Left lobe of liver (tissue), 2 donors: ENCODE data around the gene SUFU. TPM values are rescaled to one million over a fixed set of nuclear protein-coding genes. Genes with fewer than 3 reads are reported as not detected.
"Not testable (repeated sequence)": the region's sequence is repeated elsewhere in the genome, so short reads cannot be mapped to it uniquely, and the experiment has no call there.

Experiments
- ATAC-seq: fragments of 200-7000 bp; cut with Tn5 transposase; one replicate; pipeline ENCODE4 v1.9.1; 2020; ENCODE audit warnings: mild to moderate bottlenecking, moderate library complexity
- DNase-seq: peaks from one replicate; pipeline ENCODE4 v3.0.0-alpha.2; 2020; ENCODE audit warnings: low spot score
- total RNA-seq: library from RNA; stranded (reverse); gene quantifications from one replicate; pipeline ENCODE4 v1.2.1, GENCODE V29; 2021
- donor health status: DM: no; HTN: no; CAD: no; lungs with moderate emphysema.
- donor health status: DM: no; HTN: yes; CAD: no.

Gene SUFU
- total RNA-seq, 1 donor from 2014 or later = 6.8 TPM

DNA sequence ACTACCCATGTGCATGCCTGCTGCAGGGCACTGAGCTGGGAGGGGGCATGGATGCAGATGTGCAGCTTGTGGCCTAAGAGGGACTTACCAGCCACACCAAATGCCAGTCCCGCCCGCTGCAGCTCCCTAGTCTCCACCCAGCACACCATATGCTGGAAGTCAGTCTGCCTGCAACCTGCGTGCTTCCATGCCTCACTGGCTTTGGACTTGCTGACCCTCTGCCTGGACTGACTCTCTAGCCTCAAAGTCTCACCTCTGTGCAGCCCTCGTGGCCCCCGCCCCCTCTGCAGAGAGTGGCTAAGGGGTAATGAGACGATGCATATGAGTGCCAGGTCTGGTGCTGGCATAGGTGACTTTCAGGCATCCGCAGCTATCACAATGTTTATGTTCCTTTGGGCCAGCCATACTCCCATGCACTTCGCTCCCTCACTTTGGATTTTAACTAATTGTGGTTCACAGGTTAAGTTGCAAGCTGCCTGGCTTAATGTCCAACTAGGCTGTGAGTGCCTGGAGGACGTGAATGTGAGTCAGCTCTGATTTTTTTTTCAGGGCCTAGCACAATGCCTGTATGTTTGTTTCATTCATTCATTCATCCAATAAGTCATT is 162.2 kb downstream of the SUFU start:
- no peak for DNase-seq
- ATAC-seq = no peak

GRCh38 chr10:102667411-102667810 is 163.6 kb downstream of the SUFU start:
- not testable (repeated sequence) for DNase-seq, ATAC-seq

DNA sequence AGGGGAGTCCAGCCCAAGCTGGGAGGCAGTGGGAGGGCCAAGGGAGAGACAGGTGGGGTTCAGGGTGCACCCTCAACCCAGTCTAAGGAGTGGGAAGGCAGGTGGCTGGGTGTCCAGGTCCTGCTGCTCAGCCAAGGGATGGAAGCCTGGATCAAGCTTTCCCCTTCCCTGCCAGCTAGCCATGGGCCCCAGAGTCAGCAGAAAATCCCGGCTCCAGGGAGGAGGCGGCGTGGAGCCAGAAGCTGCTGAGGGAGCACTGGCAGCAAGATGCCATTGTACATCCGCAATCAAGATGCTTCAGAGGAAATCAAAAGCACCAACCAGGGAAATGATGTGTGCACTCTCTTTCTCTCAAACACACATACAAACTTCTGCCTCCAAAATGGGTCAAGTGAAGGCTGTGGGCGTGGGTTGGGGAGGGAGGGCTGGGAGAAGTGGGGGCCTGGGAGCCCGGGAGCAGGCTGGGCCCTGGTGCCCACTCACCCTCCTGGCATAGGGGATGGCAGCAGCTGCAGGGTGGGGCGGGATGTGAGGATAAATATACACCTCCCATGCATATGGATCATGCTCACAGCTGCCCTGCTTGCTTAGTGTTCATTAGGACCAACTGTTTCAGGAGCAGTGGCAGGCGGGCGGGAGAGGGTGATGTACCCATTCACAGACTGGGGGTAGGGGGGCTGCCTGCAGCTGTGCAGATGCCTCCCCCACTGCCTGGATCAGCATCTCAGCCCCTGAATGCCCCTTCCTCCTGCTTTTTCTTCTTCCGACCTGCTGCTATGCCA is 164.7 kb downstream of the SUFU start:
- DNase-seq = no peak
- no peak for ATAC-seq

DNA sequence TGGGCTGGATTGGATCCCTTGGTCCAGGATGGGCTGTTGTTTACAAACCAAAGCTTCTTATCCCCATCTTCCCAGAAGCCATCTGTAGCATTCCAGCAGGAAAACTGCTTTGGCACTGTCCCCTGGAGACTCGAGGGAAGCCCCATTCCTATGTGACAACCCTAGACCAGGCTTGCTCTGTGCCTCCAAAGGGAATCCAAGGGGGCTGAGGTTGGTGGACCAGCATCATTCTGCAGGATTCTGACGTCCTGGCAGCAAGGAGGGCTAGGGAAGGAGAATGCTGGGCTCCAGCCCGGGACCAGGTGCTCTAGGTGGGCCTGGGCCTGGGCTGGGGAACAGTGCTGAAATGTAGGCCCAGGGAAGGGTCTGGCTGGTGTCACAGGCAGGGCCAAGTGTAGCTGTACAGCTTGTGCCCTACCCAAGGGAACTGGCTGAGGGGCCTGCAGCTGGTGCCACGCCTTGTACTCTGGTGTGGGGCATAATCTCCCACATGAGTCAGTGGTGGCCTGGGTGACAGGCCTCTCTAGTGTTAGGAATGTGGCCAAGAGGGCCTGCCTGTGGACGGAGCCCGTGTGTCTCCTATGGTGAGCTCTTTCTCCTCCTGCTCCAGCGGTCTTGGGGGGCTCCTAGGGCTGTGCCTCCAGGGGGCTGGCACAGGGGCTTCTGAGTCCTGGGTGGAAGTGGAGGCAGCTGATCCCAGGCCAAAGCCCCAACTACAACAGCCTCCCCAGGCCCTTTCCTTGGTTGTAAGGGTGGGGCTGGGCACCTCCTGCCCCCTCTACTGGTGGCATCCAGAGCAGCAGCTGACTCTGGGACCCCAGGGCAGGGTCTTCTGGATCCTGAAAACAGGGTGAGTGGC is 165.7 kb downstream of the SUFU start:
- DNase-seq = no peak

DNA sequence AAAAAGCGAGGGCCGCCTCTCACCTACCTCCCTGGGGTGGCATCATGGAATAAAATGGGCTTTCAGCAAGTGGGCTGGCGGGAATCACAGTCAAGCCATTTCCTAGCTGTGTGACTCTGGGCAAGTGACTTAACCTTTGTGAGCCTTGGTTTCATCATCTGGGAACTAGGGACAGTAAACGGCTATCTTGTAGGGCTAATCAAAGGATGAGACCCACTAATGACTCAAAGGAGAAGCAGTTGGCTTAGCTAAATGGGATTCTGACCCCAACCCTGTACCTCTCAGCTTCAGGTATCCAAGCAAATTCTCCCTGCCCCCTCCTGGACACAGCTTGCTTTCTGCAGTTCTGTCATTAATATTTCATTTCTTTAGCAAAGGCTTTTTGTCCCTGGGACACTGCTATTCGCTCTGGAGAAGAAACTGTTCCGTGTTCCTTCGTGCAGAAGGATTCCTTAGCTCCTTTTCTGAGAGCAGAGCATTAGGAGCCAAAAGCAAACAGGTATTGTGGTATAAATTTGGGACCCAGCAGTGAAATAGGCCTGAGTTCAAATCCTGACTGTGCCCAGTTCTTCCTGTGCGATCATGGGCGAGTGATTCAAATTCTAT is 166.4 kb downstream of the SUFU start:
- DNase-seq (no peak), ATAC-seq (no peak)

More for the DNA sequence above, 165.7 kb downstream of the SUFU start:
- ATAC-seq = peak; percentile 9

- no peak for DNase-seq
Observed at GRCh38 chr10:102670871-102671434, 167.2 kb downstream of the SUFU start.

GRCh38 chr10:102673236-102673818 is 169.6 kb downstream of the SUFU start:
- ATAC-seq (no peak), DNase-seq (no peak)

More at GRCh38 chr10:102670871-102671434, 167.2 kb downstream of the SUFU start:
- ATAC-seq = no peak

- ATAC-seq (peak; percentile 20), DNase-seq (no peak)
Observed at GRCh38 chr10:102673819-102674511, 170.2 kb downstream of the SUFU start.

GRCh38 chr10:102674566-102674965 is 170.8 kb downstream of the SUFU start:
- no peak for ATAC-seq
- no peak for DNase-seq

DNA sequence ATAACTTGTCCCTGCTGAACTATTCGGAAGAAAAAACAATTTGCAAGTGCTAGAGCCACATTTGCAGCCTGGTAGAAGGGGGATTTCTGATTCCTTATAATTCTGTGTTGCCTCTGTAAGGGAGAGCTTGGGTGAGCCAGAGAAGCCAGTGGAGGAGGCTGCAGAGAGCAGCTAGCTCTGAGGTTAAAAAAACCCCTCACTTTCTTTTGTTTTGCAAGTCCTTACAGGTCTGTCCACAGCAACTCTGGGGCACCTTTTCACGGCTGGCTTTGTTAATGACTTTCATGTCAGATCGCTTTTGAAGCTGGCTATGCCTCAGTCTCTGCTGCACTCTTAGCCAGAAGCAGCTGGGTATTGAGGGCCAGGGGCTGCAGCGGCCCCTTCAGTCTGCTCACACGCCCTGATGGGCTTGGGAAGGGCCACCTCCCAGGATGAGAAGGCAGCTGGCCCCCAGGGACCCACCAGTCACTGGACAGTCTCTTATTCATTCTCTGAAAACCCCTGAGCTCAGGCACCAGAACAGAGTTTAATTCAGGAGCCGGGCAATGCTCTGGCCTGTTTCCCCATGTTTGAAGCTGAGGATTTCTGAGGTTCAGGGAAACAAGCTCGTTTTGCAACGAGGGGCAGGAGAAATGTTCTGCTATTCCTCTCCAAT is 171.4 kb downstream of the SUFU start:
- ATAC-seq (no peak), DNase-seq (no peak)

DNA sequence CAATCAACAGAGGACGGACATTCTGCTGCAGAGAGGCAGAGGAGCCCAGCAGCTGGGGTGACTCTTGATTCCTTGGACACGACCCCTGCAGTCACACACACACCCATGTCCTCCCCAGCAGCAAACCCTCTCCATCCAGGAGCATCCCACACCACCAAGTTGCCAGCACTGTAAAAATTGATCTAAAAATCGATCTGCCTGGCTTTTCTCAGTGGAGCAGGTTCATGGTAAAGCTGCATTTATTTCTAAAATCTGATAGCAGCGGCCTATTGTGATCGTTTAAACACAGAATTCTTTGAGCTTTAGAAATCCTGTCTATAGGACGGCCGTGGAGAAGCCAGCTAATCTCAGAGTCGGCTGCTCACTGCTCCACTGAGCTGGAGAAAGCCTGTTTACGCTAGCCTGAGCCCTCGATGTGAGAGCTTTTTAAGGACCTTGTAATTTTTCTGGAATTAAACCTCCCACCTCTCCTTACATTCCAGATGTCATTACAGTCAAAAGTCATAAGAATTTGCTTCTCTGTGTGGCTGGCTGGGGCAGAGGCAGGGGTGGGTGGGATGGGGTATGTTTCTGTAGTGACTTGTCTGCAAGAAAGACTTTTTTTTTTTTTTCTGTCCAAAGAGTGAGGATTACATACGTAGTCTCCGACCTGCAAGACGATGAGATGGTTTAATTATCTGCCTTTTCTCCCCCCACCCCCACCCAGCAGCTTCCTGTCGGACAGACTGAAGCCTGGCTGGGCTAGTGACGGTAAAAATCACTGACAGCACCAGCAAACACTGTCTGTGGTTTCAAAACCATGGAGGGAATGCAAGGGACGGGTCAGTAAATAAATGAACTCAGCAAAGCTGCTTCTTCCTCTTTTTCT is 172.1 kb downstream of the SUFU start:
- DNase-seq = no peak
- ATAC-seq = no peak

DNA sequence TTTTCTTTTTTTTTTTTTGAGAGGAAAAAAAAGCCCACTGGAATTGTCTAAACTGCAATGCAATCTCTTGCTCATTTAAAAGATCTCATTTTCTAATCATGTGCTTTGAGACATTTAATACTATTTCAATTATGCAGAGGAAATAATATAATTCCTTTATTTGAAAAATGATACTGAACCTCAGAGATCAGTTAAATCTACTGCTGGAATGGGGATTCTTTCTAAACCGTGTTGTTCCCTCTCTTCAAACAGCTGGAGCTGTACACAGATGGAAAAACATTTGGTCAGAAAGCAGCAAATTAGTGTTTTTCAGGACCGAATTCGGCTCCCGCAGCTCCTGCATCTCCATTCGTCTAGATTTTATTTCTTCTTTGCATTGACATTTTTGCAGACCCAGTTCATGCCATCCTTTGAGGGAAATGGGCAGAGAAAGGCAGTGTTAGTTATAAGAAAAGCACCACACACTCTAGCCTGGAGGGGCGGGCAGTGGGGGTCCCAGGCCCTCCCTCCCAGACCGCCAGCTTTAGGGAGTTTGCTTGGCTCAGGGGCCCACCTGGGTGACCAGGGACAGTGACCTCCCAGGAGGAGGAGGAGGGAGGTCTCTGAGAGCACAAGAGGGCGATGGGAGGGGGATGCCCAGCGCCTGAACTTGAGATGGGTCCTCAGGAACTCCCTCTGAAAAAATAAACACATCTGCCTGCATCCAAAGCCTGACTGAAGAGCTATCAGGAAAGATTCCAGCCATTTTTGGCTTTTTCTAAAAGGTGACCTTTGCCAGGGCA is 173.0 kb downstream of the SUFU start:
- ATAC-seq (no peak), DNase-seq (no peak)

DNA sequence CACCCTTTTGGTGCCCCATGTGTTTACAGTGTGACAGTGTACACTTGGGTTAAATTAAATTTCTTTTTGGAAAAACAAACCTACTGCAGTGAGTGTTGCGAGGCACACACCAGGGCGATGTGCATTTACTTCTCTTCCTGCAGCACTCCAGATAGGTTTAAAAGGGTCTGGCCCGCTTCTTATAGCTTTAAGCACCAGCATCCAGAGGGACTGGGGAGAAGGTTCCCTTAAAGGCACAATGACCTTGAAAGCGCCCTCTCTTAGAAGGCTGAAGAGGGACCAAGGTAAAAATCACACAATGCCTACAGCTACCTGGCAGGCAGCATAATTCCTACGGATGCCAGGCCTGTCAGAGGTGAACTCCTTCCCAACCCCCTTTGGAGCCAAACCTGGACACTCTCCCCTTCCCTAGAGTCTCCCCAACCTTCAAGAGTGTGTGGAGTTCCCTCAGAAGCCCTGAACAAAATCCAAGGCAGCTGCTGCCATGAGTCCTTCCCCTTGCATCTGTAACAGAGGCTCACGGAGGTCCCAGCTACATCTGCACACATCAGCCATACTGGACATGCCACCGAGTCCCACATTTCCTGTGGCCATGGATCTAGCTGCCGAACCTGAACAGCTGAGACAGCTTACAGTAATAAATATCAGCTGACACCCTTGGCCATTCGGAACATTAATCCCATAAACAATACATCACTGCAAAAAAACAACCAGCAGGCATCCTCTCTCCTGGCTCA is 173.7 kb downstream of the SUFU start:
- ATAC-seq (no peak), DNase-seq (no peak)

DNA sequence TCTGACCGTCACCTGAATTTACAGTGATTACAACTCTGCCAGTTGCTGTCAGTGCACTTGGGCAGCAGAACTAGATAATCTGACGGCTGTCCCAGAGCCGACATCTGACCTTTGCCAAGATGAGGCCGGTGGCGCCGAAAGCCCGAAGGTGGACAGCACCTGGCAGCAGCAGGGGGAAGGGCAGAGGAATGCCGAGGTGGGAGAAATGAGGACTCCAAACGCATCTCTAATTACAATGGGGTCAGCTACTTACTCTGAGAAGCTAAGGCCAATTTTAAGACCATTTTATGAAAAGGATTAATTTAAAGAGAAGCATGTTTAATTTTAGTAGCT is 174.3 kb downstream of the SUFU start:
- ATAC-seq (peak; percentile 28), DNase-seq (peak; percentile 46)

- DNase-seq = peak; percentile 69
- ATAC-seq = peak; percentile 86
Observed at GRCh38 chr10:102678842-102679289, 175.1 kb downstream of the SUFU start.

DNA sequence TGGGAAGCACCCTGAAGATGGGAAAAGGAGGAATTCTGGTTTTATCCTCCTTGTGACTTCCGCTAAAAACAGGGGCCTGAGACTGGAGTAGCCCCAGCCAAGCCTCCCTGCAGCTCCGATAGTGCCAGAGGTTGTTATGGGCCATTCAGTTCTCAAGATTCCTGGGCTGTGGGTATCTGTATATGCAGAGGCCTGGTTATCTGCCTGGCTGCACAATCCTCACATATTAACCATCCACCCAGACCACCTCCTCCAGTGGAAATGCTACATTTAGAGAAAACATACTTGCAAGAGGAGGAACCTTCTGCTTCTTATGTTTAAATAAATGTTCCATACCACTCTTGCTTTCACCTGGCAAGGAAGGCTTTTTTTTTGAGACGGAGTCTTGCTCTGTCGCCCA is 175.8 kb downstream of the SUFU start:
- ATAC-seq = no peak
- DNase-seq = no peak

GRCh38 chr10:102681696-102682095 is 177.9 kb downstream of the SUFU start:
- no peak for ATAC-seq
- DNase-seq = no peak
